HG03520 (cell line): ENCODE results near the gene EDEM3.
"Not testable (repeated sequence)": the region's sequence is repeated elsewhere in the genome, so short reads cannot be mapped to it uniquely, and the experiment has no call there.

Experiments
- ATAC-seq: cut with Tn5 transposase; IDR thresholded peaks from one replicate; pipeline ENCODE4 v1.9.1; 2021; ENCODE audit warnings: mild to moderate bottlenecking, moderate library complexity; ENCODE audit not compliant: unreplicated experiment

The EDEM3 gene

GRCh38 chr1:184769241-184769640 lies 14.6 kb upstream of the EDEM3 start:
- no peak for ATAC-seq

DNA sequence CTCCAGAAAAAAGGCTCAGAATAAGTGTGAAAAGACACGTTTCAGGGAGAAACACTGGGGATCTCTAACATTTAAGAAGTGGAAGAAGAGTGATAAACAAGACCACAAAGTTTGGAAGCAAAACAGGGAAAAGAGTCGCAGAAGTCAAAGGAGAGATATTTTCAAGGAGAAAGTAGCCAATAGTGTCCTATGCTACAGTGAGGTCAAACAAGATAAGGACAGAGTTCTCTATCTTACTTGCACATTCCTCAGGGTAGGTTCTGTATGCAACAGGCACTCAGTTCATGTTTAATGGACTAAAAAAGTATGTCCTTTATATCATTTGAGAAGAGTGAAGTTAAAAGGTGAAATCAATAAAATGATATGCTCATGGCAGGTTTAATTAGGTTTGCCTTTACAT lies 13.8 kb upstream of the EDEM3 start:
- ATAC-seq: no peak

- ATAC-seq: no peak
Observed at GRCh38 chr1:184767591-184767990, 12.9 kb upstream of the EDEM3 start.

DNA sequence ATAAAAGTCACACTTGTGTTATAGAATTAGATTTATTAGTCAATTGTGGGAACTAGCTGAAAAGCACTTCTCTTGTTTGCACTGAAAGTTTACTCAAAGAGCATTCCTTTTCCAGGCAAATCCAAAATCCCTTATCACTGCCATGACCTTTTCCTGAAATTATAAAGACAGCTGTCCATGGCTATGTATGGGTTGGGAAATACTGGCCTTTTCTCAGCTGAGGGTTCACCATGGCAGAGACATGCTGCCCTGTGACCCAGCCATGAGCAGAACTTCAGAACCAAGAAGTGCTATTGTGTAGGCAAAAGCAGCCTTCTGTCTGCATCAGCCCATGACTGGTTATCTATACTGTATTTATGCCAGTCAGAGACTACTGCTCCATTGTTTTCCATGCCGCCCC lies 9.8 kb upstream of the EDEM3 start:
- ATAC-seq: no peak

- ATAC-seq: not testable (repeated sequence)
Observed at GRCh38 chr1:184763520-184763919, 8.9 kb upstream of the EDEM3 start.

DNA sequence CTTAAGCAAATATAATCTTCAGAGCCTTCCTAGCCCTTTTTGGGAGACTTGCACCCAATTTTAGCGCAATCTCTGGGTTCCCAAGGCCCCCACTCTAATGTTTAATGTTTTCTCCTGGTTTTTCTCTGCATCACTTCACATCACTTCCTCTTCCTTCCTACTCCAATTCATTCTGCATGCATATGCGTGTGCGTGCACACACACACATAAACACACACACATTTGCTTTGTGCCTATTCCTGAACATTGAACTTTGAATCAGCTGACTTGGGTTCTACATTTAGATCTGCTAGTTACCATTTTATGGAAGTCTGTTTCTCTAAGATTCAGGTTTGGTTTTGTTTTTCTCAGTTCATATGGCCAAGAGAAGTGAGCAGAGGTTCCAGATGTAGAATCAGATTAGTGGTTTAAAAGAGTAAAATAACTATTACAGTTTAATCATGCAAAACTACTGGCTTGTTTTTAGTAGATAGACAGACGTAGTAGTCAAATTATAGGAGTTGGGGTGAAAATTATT lies 7.4 kb upstream of the EDEM3 start:
- no peak for ATAC-seq

GRCh38 chr1:184759651-184760050 lies 5.0 kb upstream of the EDEM3 start:
- ATAC-seq: no peak

DNA sequence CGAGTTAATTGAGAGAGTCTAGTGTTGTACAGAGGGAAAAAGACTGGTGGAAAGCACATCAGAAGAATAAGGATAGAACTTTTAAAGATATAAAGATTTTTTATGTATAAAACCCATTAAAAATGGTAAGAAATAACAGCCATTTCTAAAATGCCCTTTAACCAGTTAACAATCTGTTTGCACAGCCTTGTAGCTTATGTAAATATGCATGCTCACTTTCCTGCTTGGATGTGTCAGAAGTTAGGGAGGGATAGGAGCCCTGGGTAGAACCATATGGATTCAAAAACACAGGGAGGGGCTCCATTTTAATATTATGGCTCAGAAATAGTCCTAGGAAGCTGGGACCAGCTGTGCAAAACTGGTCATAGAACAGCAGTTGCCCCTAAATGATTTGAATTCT lies 4.5 kb upstream of the EDEM3 start:
- no peak for ATAC-seq

- no peak for ATAC-seq
Observed at GRCh38 chr1:184757891-184758290, 3.2 kb upstream of the EDEM3 start.

DNA sequence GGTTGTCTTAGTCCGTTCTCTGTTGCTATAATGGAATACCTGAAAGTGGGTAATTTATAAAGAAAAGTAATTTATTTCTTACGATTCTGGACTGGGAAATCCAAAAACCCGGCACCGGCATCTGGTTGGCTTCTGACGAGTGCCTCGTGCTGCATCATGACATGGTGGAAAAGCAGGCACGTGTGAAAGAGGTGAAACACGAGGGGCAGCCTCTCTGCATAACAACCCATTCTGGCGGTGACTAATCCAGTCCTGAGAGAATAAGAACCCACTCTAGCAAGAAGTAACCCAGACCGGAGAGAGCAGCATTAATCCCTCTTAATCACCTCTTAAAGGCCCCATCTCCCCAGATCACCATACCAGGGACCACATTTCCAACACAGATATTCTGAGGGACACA lies 2.7 kb upstream of the EDEM3 start:
- ATAC-seq: no peak

DNA sequence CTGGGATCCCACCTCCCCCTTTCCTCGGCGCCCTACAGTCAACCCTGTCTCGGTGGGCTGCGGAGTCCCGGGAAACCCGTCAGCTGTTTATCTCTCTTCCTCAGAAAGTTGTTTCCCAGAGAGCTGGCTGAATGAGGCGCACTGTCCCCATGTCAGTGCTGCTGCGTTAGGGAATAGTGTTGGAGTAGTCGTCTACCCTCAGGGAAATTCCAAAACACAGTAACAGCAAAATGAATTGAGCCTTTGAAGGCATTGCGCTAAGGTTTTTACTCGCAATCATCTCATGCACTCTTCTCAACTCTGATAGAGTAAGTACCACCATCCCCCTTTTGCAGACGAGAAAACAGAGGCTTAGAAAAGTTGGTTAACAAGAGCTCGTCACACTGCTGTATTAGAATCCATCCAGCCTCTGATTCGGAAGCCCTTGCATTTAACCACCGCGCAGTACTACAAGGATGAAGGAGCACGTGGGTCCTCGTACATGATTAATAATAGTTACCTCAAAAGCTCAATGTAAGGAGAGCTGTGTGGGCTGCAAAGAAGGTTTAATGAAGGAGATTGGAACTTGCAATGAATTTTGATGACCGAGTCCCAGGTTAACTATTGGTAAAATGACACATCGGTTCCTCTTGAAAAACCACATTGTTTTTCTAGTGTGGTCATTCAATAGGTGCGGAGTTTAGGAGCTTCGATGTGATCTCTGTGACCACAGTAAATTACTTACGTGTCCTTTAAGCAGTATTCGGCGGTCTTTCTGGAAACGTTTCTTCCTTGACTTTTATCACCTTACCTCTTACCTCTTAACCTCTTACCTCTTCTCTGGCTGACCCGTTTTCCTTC lies 788 bp upstream of the EDEM3 start:
- peak; percentile 3 for ATAC-seq

GRCh38 chr1:184753608-184754475 lies 816 bp downstream of the EDEM3 start:
- ATAC-seq: peak; percentile 3

GRCh38 chr1:184753117-184753516 lies 1.5 kb downstream of the EDEM3 start:
- ATAC-seq: no peak

GRCh38 chr1:184752656-184753055 lies 2.0 kb downstream of the EDEM3 start:
- no peak for ATAC-seq

DNA sequence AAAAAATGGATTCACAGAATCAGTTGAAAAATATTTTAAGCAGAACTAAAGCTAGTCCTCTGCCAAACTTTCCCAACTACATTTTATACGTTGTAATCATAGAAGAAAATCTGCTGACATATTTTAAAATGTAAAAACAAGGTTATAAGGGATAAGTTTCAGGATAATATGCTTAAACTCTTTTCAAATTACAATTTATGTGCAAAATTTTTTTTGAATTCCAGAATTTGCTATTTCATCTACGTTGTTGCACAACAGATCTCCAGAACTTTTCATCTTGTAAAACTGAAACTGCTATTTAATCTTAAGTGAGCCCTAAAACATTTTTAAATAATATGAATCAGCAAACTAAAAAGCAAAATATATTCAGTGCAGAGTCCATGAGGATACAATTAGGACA lies 5.9 kb downstream of the EDEM3 start:
- ATAC-seq: no peak

DNA sequence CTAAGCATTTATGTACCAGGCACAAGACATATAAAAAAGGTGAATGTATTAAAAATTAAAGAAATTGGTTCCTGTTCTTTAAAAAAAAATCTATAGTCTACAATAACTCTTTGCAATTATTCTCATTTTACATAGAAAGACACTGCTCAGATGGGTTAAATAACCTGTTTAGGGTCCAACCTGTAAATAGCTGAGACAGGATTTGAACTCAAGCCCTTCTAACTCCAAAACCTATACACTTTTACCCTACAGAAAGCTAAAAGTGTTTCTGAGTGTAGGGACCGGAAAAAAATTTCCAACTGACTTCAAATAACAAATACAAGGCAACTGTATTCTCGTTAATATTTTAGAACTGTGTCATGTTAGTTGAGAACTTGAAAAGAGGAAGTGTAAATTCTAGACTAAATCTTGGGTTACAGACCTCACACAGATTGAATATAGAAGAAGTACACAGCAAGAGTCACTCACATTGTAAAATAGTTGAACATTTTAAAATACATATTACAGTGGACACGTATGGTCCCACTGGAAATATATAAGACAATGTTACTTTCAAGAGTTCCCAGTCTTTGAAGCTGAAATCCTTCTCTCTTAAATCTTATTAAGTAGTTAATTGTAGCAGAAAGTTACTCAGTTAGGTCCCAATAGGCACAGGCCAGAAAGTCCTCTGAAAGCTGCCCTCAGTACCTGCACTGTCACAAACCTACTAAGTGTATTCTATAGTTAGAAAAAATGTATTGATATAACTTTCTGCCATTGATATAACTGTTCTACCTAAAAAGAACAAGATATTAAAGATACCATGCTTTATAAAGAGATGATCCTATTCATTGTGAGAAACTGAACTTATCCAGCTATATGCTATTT lies 7.3 kb downstream of the EDEM3 start:
- peak; percentile 64 for ATAC-seq

- ATAC-seq: no peak
Observed at GRCh38 chr1:184745929-184746638, 8.6 kb downstream of the EDEM3 start.

- no peak for ATAC-seq
Observed at GRCh38 chr1:184745110-184745509, 9.5 kb downstream of the EDEM3 start.

GRCh38 chr1:184743062-184743756 lies 11.4 kb downstream of the EDEM3 start:
- ATAC-seq: no peak

GRCh38 chr1:184740344-184740743 lies 14.3 kb downstream of the EDEM3 start:
- no peak for ATAC-seq
